K562 (cell line): Measurements from ENCODE around the gene CAPZB. TPM values are rescaled to one million over a fixed set of nuclear protein-coding genes. Genes with fewer than 3 reads are reported as not detected.

Source experiments
- BRD4 ChIP-seq: fragments of 200-600 bp; sonication (generic); IDR thresholded peaks from 2 replicates; pipeline ENCODE4 v1.6.1; 2017; ENCODE audit warnings: inconsistent platforms
- BRD9 ChIP-seq: fragments of 450-650 bp; IDR thresholded peaks from 2 replicates; pipeline ENCODE4 v1.6.1; 2018; ENCODE audit warnings: low read depth; ENCODE audit not compliant: partially characterized antibody
- CEBPB ChIP-seq: fragments of 450-650 bp; IDR thresholded peaks from 2 replicates; pipeline ENCODE4 v1.6.1; 2016; ENCODE audit warnings: missing genetic modification characterization, missing compliant biosample characterization
- CEBPG ChIP-seq, 3 experiments: fragments of 200-800 bp in 1 of 3; sonication (Bioruptor generic) in 1 of 3; sonication (generic) in 1 of 3; formaldehyde crosslinking in 1 of 3; IDR thresholded peaks in 2 of 3; conservative IDR thresholded peaks in 1 of 3; 2 replicates each; pipeline versions ENCODE4 v1.6.1 to v1.8.0; 2016 to 2022; ENCODE audit warnings: missing compliant biosample characterization in 2 of 3, missing genetic modification characterization in 2 of 3, mild to moderate bottlenecking in 1 of 3, missing genetic modification reagents in 1 of 3
- CHCHD3 ChIP-seq: fragments of 250-450 bp; sonication (Bioruptor Pico); IDR thresholded peaks from 2 replicates; pipeline ENCODE4 v2.1.2; 2022; ENCODE audit warnings: mild to moderate bottlenecking
- FOXJ2 ChIP-seq: fragments of 200-800 bp; sonication (Bioruptor generic); IDR thresholded peaks from 2 replicates; pipeline ENCODE4 v1.6.1; 2016; ENCODE audit warnings: missing genetic modification characterization, missing compliant biosample characterization
- HMG20B ChIP-seq: fragments of 250-450 bp; sonication (Bioruptor Pico); IDR thresholded peaks from 2 replicates; pipeline ENCODE4 v1.5.0; 2021; ENCODE audit warnings: mild to moderate bottlenecking
- MTA1 ChIP-seq: fragments of 450-650 bp; IDR thresholded peaks from 2 replicates; pipeline ENCODE4 v1.6.1; 2017; ENCODE audit warnings: borderline replicate concordance
- NCOA6 ChIP-seq: fragments of 450-650 bp; IDR thresholded peaks from 2 replicates; pipeline ENCODE4 v1.6.1; 2017; ENCODE audit warnings: mild to moderate bottlenecking
- PML ChIP-seq: IDR thresholded peaks from 2 replicates; pipeline ENCODE4 v1.6.1; 2012; ENCODE audit warnings: low read length, inconsistent platforms
- TAF7 ChIP-seq: fragments of 450-650 bp; IDR thresholded peaks from 2 replicates; pipeline ENCODE4 v1.6.1; 2016; ENCODE audit warnings: missing genetic modification characterization, missing compliant biosample characterization
- ZFPM2 ChIP-seq: fragments of 250-450 bp; sonication (Bioruptor Pico); IDR thresholded peaks from 2 replicates; pipeline ENCODE4 v1.5.1; 2022; ENCODE audit warnings: mild to moderate bottlenecking
- ZKSCAN1 ChIP-seq: fragments of 150-350 bp; IDR thresholded peaks from 2 replicates; pipeline ENCODE4 v1.6.1; 2016; ENCODE audit warnings: low read depth, low read length
- polyA plus RNA-seq, 8 experiments: library from polyadenylated mRNA; depleted of rRNA in 4 of 8; stranded (reverse) in 5 of 8; unstranded in 3 of 8; fragments of >200 nt; fragmentation: Nextera tagmentation in 2 of 8; fragmentation: Illumina TruSeq in 1 of 8; extraction: Ambion mirVana in 2 of 8; extraction: Trizol in 1 of 8; gene quantifications; 2 replicates each; pipeline versions ENCODE4 v1.2.1 to v1.2.3, GENCODE V29; 2011 to 2014; ENCODE audit warnings: inconsistent platforms in 1 of 8, missing spikeins in 1 of 8
- total RNA-seq, 7 experiments: library from RNA; depleted of rRNA in 6 of 7; stranded (reverse); fragments of >200 nt in 6 of 7; fragmentation: Illumina TruSeq in 2 of 7; extraction: Trizol in 2 of 7; gene quantifications; 2 replicates each; pipeline versions ENCODE4 v1.2.1 to v1.2.3, GENCODE V29; 2011 to 2021; ENCODE audit warnings: low replicate concordance in 1 of 7
- TF ChIP-seq, protein P1 (sequence below), 2 experiments: fragments of 450-650 bp; IDR thresholded peaks; 2 replicates each; pipeline ENCODE4 v1.6.1; 2016
- TF ChIP-seq, protein P2 (sequence below), 2 experiments: fragments of 450-650 bp in 1 of 2; sonication (generic) in 1 of 2; formaldehyde crosslinking; conservative IDR thresholded peaks; 2 replicates each; pipeline versions ENCODE4 v1.4.0 to v1.8.1; 2020 to 2022; ENCODE audit warnings: mild to moderate bottlenecking in 1 of 2, missing genetic modification reagents in 1 of 2
- TF ChIP-seq, protein P3 (sequence below): fragments of 450-650 bp; IDR thresholded peaks from one replicate; pipeline ENCODE4 v1.6.1; 2018; ENCODE audit warnings: mild to moderate bottlenecking, moderate library complexity; ENCODE audit not compliant: partially characterized antibody
- TF ChIP-seq, protein P4 (sequence below): fragments of 250-450 bp; sonication (Bioruptor Pico); IDR thresholded peaks from 2 replicates; pipeline ENCODE4 v1.8.0; 2021; ENCODE audit warnings: borderline replicate concordance, mild to moderate bottlenecking, moderate library complexity; ENCODE audit not compliant: poor library complexity, severe bottlenecking

CAPZB gene
- total and polyA plus RNA-seq, 9 of the 15 experiments (the other 6 are each of a cell fraction or from before 2014, with no cell fraction given) = 57.6 to 297 (median 125) TPM

DNA sequence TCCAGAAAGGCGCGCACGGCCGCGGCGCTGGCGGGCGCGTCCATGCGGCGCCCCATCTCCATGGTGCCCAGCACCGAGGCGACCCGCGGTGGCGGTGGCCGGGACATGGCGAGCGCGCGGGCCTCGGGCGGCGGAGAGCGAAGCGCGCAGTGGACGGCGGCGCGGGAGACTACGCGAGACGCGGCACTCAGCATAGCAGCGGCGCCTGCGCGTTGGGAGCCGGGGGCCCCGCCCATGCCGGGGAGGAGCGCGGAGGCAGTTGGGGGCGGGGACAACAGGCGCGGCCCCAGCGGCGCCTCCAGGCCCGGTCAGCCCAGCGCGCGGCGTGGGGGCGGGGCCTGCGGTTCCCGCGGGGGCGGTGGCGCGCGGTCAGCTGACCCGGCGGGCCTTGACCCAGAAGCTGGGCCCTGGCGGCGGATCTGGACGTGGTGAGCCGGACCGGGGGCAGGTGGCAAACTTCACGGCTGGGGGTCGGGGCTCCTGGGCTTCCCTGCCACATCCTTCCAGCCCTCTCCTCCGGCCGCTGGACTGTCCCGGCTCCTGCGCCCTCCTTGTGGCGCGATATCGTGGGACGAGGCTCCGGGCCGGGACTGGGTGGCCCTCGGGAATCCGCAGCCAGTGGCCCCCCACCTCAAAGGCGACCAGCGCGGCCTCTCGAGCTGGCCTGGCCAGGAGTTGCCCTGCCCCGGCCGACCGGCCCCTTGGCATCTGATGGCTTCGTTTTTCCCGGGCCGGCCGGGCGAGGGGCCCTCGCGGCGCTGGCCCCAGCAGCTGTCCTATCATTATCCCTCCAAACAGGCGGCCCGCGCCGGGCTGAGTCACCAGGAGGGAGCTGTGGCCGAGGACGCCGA lies 173.2 kb downstream of the CAPZB start, which contains the start of the genes AKR7A2 and SLC66A1 (continued):
- TF ChIP-seq BRD4 (peak; percentile 82; the same call in 1 of the 2 replicates), CHCHD3 (CRISPR knock-in tag) (no peak), PML (peak; percentile 60), TAF7 (peak; percentile 73; the same call in 1 of the 2 replicates), ZFPM2 (0 out of 2 replicates have a peak, but pooled peaks have one; percentile 44), CEBPG (CRISPR knock-in tag; IDR thresholded peaks at IDR 0.05) (peak; percentile 33; the same call in 1 of the 2 replicates), CEBPG (tag; conservative IDR thresholded peaks at IDR 0.05 in 1 of 2, IDR thresholded peaks at IDR 0.05 in 1 of 2) (no peak), FOXJ2 (peak; percentile 47; the same call in 1 of the 2 replicates), MTA1 (no peak), ZKSCAN1 (0 out of 2 replicates have a peak, but pooled peaks have one; percentile 50), BRD9 (peak; percentile 61), NCOA6 (no peak), HMG20B (CRISPR knock-in tag) (no peak), CEBPB (tag) (no peak)
- TF ChIP-seq, protein P1, sequence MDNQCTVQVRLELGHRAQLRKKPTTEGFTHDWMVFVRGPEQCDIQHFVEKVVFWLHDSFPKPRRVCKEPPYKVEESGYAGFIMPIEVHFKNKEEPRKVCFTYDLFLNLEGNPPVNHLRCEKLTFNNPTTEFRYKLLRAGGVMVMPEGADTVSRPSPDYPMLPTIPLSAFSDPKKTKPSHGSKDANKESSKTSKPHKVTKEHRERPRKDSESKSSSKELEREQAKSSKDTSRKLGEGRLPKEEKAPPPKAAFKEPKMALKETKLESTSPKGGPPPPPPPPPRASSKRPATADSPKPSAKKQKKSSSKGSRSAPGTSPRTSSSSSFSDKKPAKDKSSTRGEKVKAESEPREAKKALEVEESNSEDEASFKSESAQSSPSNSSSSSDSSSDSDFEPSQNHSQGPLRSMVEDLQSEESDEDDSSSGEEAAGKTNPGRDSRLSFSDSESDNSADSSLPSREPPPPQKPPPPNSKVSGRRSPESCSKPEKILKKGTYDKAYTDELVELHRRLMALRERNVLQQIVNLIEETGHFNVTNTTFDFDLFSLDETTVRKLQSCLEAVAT (IDR thresholded peaks at IDR 0.05) = no peak
- TF ChIP-seq, protein P2, sequence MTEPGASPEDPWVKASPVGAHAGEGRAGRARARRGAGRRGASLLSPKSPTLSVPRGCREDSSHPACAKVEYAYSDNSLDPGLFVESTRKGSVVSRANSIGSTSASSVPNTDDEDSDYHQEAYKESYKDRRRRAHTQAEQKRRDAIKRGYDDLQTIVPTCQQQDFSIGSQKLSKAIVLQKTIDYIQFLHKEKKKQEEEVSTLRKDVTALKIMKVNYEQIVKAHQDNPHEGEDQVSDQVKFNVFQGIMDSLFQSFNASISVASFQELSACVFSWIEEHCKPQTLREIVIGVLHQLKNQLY (CRISPR knock-in tag; conservative IDR thresholded peaks at IDR 0.05) = 0 out of 4 replicates have a peak, but pooled peaks have one; percentile 30 to 34
- TF ChIP-seq, protein P3, sequence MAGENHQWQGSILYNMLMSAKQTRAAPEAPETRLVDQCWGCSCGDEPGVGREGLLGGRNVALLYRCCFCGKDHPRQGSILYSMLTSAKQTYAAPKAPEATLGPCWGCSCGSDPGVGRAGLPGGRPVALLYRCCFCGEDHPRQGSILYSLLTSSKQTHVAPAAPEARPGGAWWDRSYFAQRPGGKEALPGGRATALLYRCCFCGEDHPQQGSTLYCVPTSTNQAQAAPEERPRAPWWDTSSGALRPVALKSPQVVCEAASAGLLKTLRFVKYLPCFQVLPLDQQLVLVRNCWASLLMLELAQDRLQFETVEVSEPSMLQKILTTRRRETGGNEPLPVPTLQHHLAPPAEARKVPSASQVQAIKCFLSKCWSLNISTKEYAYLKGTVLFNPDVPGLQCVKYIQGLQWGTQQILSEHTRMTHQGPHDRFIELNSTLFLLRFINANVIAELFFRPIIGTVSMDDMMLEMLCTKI = no peak
- TF ChIP-seq, protein P4, sequence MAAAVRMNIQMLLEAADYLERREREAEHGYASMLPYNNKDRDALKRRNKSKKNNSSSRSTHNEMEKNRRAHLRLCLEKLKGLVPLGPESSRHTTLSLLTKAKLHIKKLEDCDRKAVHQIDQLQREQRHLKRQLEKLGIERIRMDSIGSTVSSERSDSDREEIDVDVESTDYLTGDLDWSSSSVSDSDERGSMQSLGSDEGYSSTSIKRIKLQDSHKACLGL (CRISPR knock-in tag) = no peak
- TF ChIP-seq, all 486 proteins: peak for 181
